GM18505 (cell line): ENCODE measurements around the gene C1orf115.
"Not testable (repeated sequence)": the region's sequence is repeated elsewhere in the genome, so short reads cannot be mapped to it uniquely, and the experiment has no call there.

Experiments
- ATAC-seq: cut with Tn5 transposase; IDR thresholded peaks from one replicate; pipeline ENCODE4 v1.9.1; 2021; ENCODE audit not compliant: unreplicated experiment
- POLR2A ChIP-seq: IDR thresholded peaks from 4 replicates; pipeline ENCODE4 v1.6.1; 2011; ENCODE audit warnings: borderline replicate concordance; ENCODE audit not compliant: insufficient read depth, insufficient read length; ENCODE audit errors: extremely low read depth

The C1orf115 gene

DNA sequence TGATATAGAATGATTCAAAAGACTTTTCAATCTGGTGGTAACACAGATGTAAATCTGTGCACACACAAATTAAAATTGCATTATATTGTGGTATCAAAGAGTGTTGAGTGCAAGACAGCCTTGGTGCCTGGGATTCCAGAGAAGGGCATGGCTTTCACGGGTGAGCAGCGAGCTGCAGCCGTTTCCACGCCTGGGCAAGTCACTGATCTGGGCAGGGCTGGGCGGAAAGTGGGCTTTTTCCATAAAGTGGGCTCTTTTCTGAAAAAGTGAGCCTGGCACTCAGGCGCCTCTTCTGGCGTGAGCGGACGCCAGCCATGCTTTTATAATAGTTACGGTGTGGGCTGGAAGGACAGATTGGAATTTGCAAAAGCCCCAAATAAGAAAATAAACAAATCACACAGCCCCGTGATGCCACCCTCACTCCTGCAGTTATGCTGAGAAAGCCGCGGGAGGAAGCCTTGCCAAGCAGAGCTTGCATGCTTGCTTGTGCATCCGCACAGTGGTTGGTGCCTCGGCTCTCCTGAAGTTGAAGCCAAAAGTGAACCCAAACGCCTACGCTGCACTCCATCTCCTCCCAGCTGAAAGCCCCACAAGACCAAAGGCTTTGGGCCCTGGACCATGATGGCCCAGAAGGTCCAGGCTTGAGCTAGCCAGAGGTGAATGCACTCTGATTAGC, 7.1 kb upstream of the C1orf115 start:
- no peak for ATAC-seq
- no peak for TF ChIP-seq POLR2A

DNA sequence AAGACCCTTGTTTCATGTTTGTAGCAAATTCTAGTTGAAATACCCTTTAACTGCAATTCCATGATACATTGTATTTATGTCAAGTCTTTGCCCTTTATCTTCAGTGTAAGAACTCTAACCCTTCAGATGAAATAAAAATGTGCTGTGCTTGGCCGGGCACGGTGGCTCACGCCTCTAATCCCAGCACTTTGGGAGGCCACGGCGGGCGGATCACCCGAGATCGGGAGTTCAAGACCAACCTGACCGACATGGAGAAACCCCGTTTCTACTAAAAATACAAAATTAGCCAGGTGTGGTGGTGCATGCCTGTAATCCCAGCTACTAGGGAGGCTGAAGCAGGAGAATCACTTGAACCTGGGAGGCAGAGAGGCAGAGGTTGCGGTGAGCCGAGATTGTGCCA, 6.4 kb upstream of the C1orf115 start:
- not testable (repeated sequence) for ATAC-seq

DNA sequence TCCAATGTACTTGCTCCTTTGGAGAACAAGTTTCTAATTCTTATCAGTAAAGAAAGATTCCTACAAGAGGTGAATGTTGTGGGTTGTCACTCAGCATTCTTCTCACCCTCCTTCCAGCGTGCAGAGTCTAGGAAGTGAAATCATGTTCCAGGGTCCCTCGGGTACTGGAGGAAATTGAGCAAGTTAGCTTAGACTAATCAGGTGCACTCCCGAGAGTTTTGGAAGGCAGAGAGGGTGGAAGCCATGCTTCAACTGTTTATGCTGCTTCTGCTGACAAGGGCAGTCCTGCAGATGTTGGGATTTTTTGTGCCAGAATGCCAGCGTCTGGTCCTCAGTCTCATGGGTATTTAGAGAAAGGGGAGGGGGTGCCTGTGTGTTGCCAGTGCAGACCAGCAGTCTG, 5.3 kb upstream of the C1orf115 start:
- ATAC-seq = no peak
- no peak for TF ChIP-seq POLR2A

DNA sequence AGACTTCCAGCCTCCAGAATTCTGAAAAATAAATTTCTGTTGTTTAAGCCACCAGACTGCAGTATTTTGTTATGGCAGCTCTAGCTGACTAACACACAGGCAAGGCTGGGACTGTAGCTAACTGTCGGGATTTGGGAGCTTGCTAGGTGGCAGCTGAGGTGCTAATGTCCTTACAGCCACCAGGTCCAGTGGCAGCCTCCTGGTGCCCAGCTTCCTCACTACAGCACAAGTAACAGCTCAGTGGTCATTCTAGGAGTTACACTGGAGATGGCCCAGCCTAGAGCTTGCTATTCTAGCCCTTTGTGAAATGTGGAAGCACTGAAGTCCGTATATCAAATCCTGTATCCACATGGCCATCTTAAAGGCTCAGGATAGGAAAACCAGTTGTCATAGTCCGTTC, 4.3 kb upstream of the C1orf115 start:
- ATAC-seq = no peak
- TF ChIP-seq POLR2A = no peak

DNA sequence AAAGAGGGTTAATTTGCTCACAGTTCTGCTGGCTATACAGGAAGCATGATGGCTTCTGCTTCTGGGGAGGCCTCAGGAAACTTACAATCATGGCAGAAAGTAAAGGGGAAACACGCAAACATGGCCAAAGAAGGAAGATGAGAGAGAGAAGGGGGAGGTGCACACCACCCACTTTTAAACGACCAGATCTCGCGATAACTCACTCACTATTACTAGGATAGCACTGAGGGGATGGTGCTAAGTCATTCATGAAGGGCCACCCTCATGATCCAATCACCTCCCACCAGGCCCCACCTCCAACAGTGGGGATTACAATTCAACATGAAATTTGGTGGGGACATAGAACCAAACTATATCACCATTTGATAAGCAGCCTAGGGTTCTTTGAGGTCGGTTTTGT, 2.4 kb upstream of the C1orf115 start:
- ATAC-seq = no peak
- TF ChIP-seq POLR2A = no peak

DNA sequence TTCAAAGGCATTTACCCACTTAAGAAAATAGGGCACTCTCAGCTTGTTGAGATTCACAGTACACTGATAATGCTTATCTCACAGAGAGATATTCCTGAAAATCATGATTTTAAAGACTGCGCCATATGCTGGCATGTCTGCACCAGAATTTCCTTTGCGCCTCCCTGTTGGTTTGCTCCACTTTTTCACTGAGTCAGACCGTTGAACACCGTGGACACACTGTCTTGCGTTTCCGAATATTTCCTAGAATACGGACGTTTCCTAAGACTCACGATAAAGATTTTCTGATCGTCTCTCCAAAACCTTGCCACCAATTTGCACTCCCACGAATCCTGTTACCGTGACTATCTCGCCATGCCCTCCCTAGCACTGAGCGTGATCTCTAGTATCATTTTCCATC, 497 bp upstream of the C1orf115 start:
- ATAC-seq = no peak
- no peak for TF ChIP-seq POLR2A

DNA sequence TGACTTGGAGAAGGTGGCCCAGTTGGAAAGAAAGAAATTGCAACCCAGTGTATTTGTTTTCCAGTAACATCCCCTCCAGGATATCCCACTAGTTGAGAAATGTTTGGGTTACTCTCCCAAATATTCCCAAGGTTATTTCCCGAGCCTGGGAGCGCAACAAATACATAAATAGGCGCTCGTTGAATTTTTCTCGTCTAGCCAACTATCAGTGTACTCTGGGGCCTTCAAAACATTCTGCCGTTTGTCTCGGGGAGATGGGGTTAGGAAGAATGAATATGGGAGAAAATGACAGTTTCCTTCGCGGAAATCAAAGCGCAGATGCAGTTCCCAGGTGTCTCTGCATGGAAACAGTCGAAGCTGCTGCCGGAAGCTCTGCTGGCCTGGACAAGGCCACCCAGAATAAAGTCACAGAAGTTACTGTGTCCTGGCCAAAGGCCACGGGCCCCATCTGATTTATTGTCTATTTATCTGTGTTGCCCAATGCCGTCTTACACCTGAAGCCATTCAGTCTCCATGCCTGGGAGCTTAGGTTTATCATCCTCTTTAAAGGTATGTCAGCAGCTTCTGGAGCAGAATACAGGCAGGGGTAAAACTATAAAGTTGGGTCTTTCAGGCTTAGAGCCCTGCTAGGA, 1.0 kb downstream of the C1orf115 start:
- TF ChIP-seq POLR2A = no peak
- no peak for ATAC-seq

DNA sequence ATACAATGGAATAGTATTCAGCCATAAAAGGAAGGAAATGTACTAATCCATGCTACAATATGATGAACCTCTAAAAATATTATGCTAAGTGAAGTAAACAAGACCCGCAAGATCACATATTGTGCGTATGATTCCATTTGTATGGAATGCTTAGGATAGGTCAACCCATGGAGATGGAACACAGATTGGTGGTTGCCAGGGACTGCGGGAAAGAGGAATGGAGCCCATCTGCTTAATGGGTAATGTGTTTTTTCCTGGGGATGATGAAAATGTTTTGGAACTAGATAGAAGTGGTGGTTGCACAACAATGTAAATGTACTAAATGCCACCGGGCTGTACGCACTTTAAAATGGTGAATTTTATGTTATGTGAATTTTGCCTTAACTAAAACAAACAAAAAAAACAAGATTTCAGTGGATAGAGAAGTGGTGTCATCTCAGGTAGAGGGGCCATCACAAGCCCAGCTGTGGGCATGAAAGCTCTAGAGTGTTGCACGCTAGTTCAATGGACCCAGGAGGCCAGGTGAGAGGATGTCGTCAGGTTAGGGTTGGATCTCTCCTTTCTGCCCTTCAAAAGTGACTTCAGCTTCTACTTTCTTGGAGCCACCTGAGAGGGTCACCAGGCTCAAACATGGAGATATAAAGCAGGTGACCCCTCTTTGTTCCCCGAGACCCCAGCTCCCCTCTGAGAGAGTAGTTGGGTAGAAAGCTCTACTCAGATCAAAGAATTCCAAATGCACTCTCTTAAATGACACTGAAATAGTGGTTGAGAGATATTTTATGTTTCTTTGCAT, 2.5 kb downstream of the C1orf115 start:
- TF ChIP-seq POLR2A = no peak

DNA sequence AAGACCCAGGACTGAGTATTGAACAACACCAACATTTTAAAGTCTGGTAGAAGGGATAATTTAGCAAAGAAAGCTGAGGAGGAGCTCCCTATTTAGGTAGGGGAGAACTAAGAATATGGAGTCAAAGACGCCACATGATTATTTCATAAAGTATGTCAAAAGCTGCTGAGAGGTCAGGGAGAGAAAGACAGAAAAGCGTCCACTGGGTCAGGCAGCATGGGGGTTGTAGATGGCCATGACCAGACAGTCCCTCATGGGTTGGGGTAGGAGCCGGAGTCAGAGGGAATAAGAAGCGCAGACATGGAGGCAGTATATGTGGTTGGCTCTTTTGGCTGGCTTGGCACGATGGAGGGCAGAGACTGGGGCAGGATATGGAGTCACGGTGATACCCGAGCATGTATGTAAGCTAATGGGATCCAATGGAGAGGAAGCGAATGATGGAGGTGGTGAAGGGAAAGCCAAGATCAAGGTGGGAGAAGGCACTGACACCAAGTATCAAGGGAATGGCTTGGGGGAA, 4.8 kb downstream of the C1orf115 start:
- no peak for TF ChIP-seq POLR2A
- ATAC-seq = no peak

More for the DNA sequence above, 2.5 kb downstream of the C1orf115 start:
- no peak for ATAC-seq

DNA sequence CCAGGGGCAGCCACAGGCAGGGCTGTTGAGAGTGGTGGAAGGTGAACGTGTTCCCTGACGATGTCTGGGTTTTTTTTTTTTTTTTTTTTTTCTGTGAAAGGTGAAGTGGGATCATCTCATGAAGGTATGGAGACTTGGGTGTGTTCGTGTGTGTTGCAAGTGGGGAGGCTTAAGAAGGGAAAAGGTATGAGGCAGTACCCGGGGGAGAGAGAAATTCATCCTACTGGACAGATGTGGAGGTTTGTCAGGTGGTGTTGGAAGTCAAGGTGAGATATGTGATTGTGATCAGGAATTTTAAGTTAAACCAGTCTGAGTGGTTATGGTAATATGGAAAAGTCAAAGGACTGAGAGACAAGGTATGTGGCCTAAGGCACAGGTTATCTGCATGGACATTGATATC, 5.3 kb downstream of the C1orf115 start:
- ATAC-seq = no peak
- no peak for TF ChIP-seq POLR2A

DNA sequence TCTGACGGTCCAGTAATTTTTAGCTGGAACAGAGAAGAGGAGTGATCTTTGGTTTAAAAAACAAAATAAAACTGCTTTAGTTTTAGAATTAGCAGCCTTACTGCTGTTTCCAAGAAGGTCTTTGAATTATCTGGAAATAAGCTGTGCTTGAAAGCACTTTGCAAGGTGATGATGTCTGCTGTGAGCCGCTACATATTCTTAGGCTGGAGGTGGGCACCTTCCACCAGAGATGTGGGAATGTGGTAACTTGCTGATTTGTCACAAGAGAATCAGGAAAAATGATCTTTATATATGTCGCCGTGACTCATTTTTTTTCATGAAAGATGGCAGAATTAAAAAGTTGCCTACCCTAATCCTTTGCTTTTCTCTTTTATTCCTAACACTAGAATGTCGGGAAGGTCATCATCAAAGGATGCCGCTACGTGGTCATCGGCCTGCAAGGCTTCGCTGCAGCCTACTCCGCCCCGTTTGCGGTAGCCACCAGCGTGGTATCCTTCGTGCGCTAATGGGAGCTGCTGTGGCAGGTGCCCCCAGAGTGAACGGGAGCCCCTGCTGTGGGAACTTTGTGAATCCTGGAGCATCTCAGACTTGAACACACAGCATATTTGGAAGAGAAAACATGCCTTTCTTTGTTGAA, 6.2 kb downstream of the C1orf115 start:
- no peak for TF ChIP-seq POLR2A
- ATAC-seq = no peak

DNA sequence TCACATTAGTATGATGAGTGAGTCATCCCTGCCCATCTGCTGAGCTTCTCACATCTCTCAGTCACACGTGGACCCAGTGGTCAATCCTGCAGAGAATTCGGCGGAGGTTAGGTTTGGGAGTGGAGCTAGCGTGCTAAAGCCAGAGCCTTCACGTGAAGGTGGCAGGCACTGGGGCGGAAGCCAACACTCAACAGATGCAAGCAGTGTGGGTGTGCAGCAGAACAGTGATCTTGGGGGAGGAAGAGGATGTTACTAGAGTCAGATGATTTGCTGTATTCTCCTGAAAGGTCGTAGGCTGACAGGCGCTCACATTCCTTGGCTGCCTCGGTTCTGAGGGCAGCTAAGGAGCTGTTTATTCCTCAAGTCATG, 6.7 kb downstream of the C1orf115 start:
- no peak for ATAC-seq
- TF ChIP-seq POLR2A = no peak

DNA sequence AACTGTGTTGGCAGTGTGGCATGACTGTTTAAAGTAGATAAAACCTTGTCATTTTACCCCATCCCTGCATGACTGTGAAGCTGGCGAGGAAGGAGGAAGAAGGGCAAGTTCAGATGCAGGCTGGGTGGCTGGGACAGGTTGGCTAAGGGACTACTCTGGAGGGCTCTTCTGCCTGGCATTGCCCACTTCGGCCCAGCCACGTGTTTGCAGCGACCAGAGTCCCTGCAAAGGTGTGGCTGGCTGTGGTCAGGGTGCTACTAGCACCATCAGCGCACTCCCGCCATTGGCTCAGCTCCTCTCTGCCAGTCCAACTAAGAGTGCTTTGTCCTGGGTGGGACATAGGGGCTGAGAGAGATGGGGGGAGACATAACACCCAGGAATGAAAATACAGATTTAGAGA, 7.2 kb downstream of the C1orf115 start:
- TF ChIP-seq POLR2A = no peak
- ATAC-seq = no peak
